Brain microvascular endothelial cell (primary cell): ENCODE data around the gene RANBP1.
A peak's percentile ranks its signal among the peaks of the same experiment; 100 is the strongest.

ENCODE experiments used
- DNase-seq: peaks from one replicate; pipeline ENCODE4 v3.0.0-alpha.2; 2020
- H3K27ac ChIP-seq: fragments of 250-450 bp; sonication (Bioruptor Pico); 2 replicates; pipeline ENCODE4 v1.5.1; 2020; ENCODE audit warnings: mild to moderate bottlenecking, moderate library complexity
- H3K27me3 ChIP-seq: fragments of 250-450 bp; sonication (Bioruptor Pico); replicated peaks from 2 replicates; pipeline ENCODE4 v1.5.1; 2020; ENCODE audit warnings: mild to moderate bottlenecking
- H3K36me3 ChIP-seq: fragments of 250-450 bp; sonication (Bioruptor Pico); replicated peaks from 2 replicates; pipeline ENCODE4 v1.5.1; 2020; ENCODE audit warnings: mild to moderate bottlenecking
- H3K4me3 ChIP-seq: 2 replicates; pipeline ENCODE4 v1.5.1; 2011; ENCODE audit warnings: low read depth, mild to moderate bottlenecking, control low read depth, low read length, moderate library complexity
- in situ Hi-C: cut with HindIII; loops from 2 replicates; pipeline ENCODE4 v1.10.0; 2017; ENCODE audit warnings: low sequenced_read_pairs, low pct_ligation_motif_present
- TF ChIP-seq, protein P1 (sequence below): IDR thresholded peaks from 2 replicates; pipeline ENCODE4 v1.5.1; 2011; ENCODE audit warnings: low read depth, mild to moderate bottlenecking, moderate library complexity, low read length, control low read depth, inconsistent platforms; ENCODE audit errors: missing control alignments

The RANBP1 gene

DNA sequence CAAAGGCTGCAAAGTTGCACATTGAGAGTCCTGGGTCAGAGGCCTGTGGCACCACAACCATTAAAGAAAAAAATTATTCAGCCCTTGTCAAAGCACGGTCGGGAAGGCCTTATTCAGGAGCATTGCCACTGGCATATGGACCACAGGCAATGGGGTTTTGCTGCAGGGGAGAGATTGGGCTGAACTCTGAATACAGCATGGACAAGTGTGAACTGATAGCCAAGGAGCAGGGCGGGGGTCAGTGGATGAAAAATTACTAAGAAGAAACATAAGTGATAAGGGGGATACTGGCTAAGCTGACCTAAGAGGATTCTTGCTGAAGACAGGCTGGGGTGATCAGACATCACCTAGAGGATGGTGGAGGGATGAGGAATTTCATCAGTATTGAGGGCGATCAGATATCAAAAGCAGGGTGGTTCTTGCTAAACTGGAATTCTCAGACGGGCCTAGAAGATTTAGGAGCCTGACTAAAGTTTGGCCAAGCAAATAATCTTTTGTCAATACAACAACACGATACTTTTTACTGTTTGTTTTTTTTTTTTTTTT lies 39.2 kb upstream of the RANBP1 start:
- TF ChIP-seq, protein P1, sequence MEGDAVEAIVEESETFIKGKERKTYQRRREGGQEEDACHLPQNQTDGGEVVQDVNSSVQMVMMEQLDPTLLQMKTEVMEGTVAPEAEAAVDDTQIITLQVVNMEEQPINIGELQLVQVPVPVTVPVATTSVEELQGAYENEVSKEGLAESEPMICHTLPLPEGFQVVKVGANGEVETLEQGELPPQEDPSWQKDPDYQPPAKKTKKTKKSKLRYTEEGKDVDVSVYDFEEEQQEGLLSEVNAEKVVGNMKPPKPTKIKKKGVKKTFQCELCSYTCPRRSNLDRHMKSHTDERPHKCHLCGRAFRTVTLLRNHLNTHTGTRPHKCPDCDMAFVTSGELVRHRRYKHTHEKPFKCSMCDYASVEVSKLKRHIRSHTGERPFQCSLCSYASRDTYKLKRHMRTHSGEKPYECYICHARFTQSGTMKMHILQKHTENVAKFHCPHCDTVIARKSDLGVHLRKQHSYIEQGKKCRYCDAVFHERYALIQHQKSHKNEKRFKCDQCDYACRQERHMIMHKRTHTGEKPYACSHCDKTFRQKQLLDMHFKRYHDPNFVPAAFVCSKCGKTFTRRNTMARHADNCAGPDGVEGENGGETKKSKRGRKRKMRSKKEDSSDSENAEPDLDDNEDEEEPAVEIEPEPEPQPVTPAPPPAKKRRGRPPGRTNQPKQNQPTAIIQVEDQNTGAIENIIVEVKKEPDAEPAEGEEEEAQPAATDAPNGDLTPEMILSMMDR, result no peak

DNA sequence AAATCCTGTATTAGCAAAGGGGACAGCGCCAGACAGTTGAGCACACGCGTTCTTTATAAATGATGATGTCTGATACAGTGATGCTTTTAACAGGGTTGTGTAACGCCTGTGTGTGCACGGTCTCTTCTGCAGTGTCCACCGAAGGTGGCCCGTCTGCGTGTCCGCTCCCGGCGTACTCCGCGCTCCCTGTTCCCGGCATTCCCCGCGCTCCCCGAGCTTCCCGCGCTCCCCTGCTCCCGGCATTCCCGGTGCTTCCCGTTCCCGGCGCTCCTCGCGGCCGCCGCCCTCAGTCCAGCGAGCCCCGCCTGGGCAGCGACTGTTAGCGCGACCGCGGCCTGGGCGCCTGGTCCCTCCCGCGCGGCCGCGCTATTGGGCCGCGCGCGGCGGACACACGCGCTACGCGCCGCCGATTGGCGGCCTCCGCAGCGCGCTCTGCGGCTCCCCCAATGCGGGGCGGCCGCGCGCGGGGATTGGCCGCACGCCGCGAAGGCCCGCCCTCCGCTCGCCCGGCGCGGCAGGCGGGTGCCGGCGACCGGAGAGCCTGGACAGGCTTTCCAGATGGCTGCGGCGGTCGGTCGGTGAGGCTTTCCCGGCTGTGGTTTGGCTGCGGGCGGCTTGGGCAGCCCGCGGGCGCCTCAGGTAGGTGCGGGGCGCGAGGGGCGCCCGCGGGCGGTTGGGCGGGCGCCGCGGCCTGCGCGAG lies 36.0 kb upstream of the RANBP1 start, which contains the start of gene DGCR8:
TSS of gene DGCR8 (plus strand) at position 497 of the 700 bp plus-strand sequence. CDS start 5,723 bp downstream, outside the sequence.
- peak within 1 kb of the TSS; percentile 85 for H3K4me3 ChIP-seq
- peak within 1 kb of the TSS; percentile 83 for H3K27ac ChIP-seq
- peak; percentile 83 for DNase-seq
- peaks cover 13% of the 10 kb centered on the region for H3K36me3 ChIP-seq
- no peaks in the 10 kb centered on the region for H3K27me3 ChIP-seq
- in situ Hi-C loops, result no loop called here
- TF ChIP-seq, protein P1, result no peak

More for the DNA sequence above, 39.2 kb upstream of the RANBP1 start:
- no peaks in the 10 kb centered on the region for H3K27me3 ChIP-seq
- H3K27ac ChIP-seq, result no peak overlapping the region
- DNase-seq, result no peak
- H3K36me3 ChIP-seq, result peaks cover 2% of the 10 kb centered on the region
- no peak overlapping the region for H3K4me3 ChIP-seq
- in situ Hi-C loops, result no loop called here

DNA sequence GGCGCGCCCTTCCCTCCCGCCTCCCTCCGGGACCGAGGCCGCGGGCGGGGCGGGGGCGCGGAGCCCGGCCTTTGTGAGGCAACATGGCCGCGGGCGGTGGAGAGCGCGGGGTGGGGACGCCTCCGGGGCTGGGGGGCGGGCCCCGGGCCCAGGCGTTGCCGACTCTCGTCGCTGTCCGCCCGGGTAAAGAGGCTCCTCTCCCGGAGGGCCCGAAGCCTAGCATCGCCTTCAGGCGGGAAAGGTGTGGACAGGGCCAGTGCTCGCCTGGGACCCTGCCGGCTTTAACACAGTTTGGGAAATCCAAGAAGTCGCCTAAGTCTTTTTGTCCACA lies 35.5 kb upstream of the RANBP1 start:
- Histone ChIP-seq H3K36me3 (peaks cover 16% of the 10 kb centered on the region), H3K4me3 (peak overlapping the region; percentile 85), H3K27ac (peak overlapping the region; percentile 83), H3K27me3 (no peaks in the 10 kb centered on the region)
- TF ChIP-seq, protein P1, result no peak
- in situ Hi-C loops, result no loop called here
- DNase-seq, result peak; percentile 2

- Histone ChIP-seq H3K36me3 (peaks cover 18% of the 10 kb centered on the region), H3K27ac (peak overlapping the region; percentile 83), H3K4me3 (peak overlapping the region; percentile 85), H3K27me3 (no peaks in the 10 kb centered on the region)
- TF ChIP-seq, protein P1, result no peak
- peak; percentile 38 for DNase-seq
- in situ Hi-C loops, result no loop called here
Observed at GRCh38 chr22:20080776-20081654, 34.9 kb upstream of the RANBP1 start.

DNA sequence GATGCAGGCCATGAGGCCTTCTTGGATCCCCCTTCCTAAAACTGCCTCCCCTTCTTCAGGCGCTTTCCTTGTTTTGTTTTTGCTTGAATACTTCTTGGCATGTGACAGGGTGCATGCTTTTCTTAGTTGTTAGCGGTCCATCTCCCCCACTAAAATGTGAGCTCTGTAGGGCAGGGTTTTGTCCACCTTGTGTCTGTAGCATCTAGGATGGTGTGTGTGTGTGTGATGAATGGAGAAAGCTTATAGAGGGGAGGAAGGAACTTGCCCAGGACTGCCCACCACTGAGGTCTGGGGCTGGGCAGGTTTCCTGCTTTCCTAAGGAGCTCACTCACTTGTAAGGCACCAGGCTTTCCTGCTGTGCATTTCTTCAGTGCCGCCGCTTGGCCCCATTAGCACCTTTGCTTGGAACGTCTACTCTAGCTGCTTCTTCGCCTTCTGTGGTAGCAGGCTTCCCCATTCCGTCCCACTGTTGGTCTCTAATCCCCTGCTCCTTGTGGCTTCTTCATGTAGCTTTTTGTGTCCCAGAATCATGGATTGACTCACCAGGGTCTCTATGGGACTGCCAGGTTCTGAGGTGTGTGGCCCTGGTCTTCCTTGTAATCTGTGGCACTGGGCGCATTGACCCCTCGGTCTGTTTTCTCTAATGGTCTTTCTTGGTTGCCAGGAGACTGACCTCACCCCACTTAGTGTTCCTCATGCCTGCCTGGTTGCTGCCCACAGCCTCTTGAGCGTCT lies 32.6 kb upstream of the RANBP1 start:
- TF ChIP-seq, protein P1, result no peak
- peaks cover 40% of the 10 kb centered on the region for H3K36me3 ChIP-seq
- in situ Hi-C loops, result no loop called here
- no peak overlapping the region for H3K4me3 ChIP-seq
- no peak overlapping the region for H3K27ac ChIP-seq
- DNase-seq, result no peak
- no peaks in the 10 kb centered on the region for H3K27me3 ChIP-seq
